ENCODE results near the gene CTRB2.

The CTRB2 gene

GRCh38 chr16:75203667-75204409 lies 3.1 kb downstream of the CTRB2 start:
- DNase-seq: no peak

- no peak for DNase-seq
These were observed 3.9 kb downstream of the CTRB2 start for GRCh38 chr16:75203096-75203495.

- DNase-seq: no peak
These were observed 4.8 kb downstream of the CTRB2 start for GRCh38 chr16:75202069-75202590.

- no peak for DNase-seq
These were observed 8.8 kb downstream of the CTRB2 start for GRCh38 chr16:75198135-75198600.

GRCh38 chr16:75197522-75198134 lies 9.3 kb downstream of the CTRB2 start:
- DNase-seq: no peak

GRCh38 chr16:75196836-75197235 lies 10.1 kb downstream of the CTRB2 start:
- no peak for DNase-seq

- DNase-seq: no peak
These were observed 10.9 kb downstream of the CTRB2 start for GRCh38 chr16:75195811-75196790.

- DNase-seq: no peak
These were observed 13.1 kb downstream of the CTRB2 start for GRCh38 chr16:75193730-75194444.

- no peak for DNase-seq
These were observed 13.7 kb downstream of the CTRB2 start for GRCh38 chr16:75193265-75193650.

- DNase-seq: no peak
These were observed 14.2 kb downstream of the CTRB2 start for GRCh38 chr16:75192606-75193264.

GRCh38 chr16:75189638-75190245 lies 17.2 kb downstream of the CTRB2 start:
- DNase-seq: no peak

GRCh38 chr16:75188832-75189477 lies 18.0 kb downstream of the CTRB2 start:
- DNase-seq: no peak

GRCh38 chr16:75181630-75182029 lies 25.3 kb downstream of the CTRB2 start:
- DNase-seq: no peak

- DNase-seq: no peak
These were observed 27.8 kb downstream of the CTRB2 start for GRCh38 chr16:75179208-75179607.

GRCh38 chr16:75176926-75177325 lies 30.0 kb downstream of the CTRB2 start:
- DNase-seq: no peak

GRCh38 chr16:75175074-75175473 lies 31.9 kb downstream of the CTRB2 start:
- no peak for DNase-seq

- no peak for DNase-seq
These were observed 34.4 kb downstream of the CTRB2 start for GRCh38 chr16:75172578-75172977.

GRCh38 chr16:75169899-75170405 lies 37.0 kb downstream of the CTRB2 start:
- no peak for DNase-seq

- DNase-seq: no peak
These were observed 46.6 kb downstream of the CTRB2 start for GRCh38 chr16:75160386-75160785.

All from activated naive CD4-positive, alpha-beta T cell treated with Interleukin-2 at 50 U/mL for 16 hours (primary cell).